ENCODE results near the gene SP3. TPM values are rescaled to one million over a fixed set of nuclear protein-coding genes. Genes with fewer than 3 reads are reported as not detected.

Gene SP3
- total RNA-seq, 1 donor from 2014 or later, result 45.4 TPM

GRCh38 chr2:173953047-173953424, 12.1 kb downstream of the SP3 start:
- DNase-seq (ENCODE audit: low spot score), result no peak
- intact Hi-C loops (cut with DNase I), result no loop called here

GRCh38 chr2:173952267-173953046, 12.7 kb downstream of the SP3 start:
- DNase-seq (ENCODE audit: low spot score), result no peak
- intact Hi-C loops (cut with DNase I), result no loop called here

- intact Hi-C loops (cut with DNase I), result no loop called here
- DNase-seq (ENCODE audit: low spot score), result no peak
Observed at GRCh38 chr2:173948842-173949241, 16.3 kb downstream of the SP3 start.

GRCh38 chr2:173948198-173948597, 17.0 kb downstream of the SP3 start:
- no peak for DNase-seq (ENCODE audit: low spot score)
- intact Hi-C loops (cut with DNase I), result no loop called here

- intact Hi-C loops (cut with DNase I), result no loop called here
- no peak for DNase-seq (ENCODE audit: low spot score)
Observed at GRCh38 chr2:173947131-173947530, 18.0 kb downstream of the SP3 start.

- intact Hi-C loops (cut with DNase I), result no loop called here
- DNase-seq (ENCODE audit: low spot score), result no peak
Observed at GRCh38 chr2:173943738-173944137, 21.4 kb downstream of the SP3 start.

- intact Hi-C loops (cut with DNase I), result no loop called here
- no peak for DNase-seq (ENCODE audit: low spot score)
Observed at GRCh38 chr2:173942861-173943523, 22.2 kb downstream of the SP3 start.

- intact Hi-C loops (cut with DNase I), result no loop called here
Observed at GRCh38 chr2:173941567-173941966, 23.6 kb downstream of the SP3 start.

GRCh38 chr2:173940208-173941020, 24.8 kb downstream of the SP3 start:
- intact Hi-C loops (cut with DNase I), result no loop called here
- DNase-seq (ENCODE audit: low spot score), result no peak

More at GRCh38 chr2:173941567-173941966, 23.6 kb downstream of the SP3 start:
- DNase-seq (ENCODE audit: low spot score), result no peak

GRCh38 chr2:173938700-173939384, 26.3 kb downstream of the SP3 start:
- DNase-seq (ENCODE audit: low spot score), result no peak
- intact Hi-C loops (cut with DNase I), result no loop called here

GRCh38 chr2:173935305-173935704, 29.9 kb downstream of the SP3 start:
- intact Hi-C loops (cut with DNase I), result no loop called here
- DNase-seq (ENCODE audit: low spot score), result no peak

- intact Hi-C loops (cut with DNase I), result no loop called here
- DNase-seq (ENCODE audit: low spot score), result no peak
Observed at GRCh38 chr2:173934895-173935294, 30.3 kb downstream of the SP3 start.

- no peak for DNase-seq (ENCODE audit: low spot score)
- intact Hi-C loops (cut with DNase I), result no loop called here
Observed at GRCh38 chr2:173931751-173932150, 33.4 kb downstream of the SP3 start.

- no peak for DNase-seq (ENCODE audit: low spot score)
- intact Hi-C loops (cut with DNase I), result no loop called here
Observed at GRCh38 chr2:173929441-173929840, 35.7 kb downstream of the SP3 start.

- intact Hi-C loops (cut with DNase I), result no loop called here
- no peak for DNase-seq (ENCODE audit: low spot score)
Observed at GRCh38 chr2:173926875-173927274, 38.3 kb downstream of the SP3 start.

- intact Hi-C loops (cut with DNase I), result no loop called here
- no peak for DNase-seq (ENCODE audit: low spot score)
Observed at GRCh38 chr2:173924285-173924684, 40.9 kb downstream of the SP3 start.

GRCh38 chr2:173922760-173923159, 42.4 kb downstream of the SP3 start:
- no peak for DNase-seq (ENCODE audit: low spot score)
- intact Hi-C loops (cut with DNase I), result no loop called here

- DNase-seq (ENCODE audit: low spot score), result no peak
- intact Hi-C loops (cut with DNase I), result no loop called here
Observed at GRCh38 chr2:173922068-173922467, 43.1 kb downstream of the SP3 start.

GRCh38 chr2:173914055-173914927, 50.9 kb downstream of the SP3 start:
- intact Hi-C loops (cut with DNase I), result no loop called here
- DNase-seq (ENCODE audit: low spot score), result no peak
